ENCODE measurements around the gene LSMEM2. TPM values are rescaled to one million over a fixed set of nuclear protein-coding genes. Genes with fewer than 3 reads are reported as not detected.
A peak's percentile ranks its signal among the peaks of the same experiment; 100 is the strongest.

LSMEM2 gene
- polyA plus RNA-seq, 1 donor (not counting 4 experiments of a cell fraction or from before 2014, with no cell fraction given) = not detected

DNA sequence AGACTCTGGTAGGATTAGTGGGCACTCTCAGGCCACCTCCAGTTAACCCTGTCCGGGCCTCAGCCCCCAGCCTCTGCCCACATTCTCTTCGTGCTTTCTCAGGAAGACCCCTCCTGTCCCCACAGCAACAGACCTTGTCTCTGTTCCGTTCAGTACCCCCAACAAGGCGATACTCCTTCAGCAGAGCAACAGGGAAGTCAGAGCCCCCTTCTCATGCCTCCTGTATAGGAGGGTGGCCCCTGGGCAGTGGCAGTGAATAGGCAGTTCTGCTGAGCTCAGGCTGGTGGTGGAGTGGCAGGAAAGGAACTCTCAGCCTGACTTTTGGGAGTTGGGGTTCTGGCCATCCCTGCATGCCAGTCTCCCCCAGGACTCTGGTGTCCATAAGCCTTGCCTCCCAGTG lies 9.4 kb upstream of the LSMEM2 start:
- Histone ChIP-seq H4K20me1 (ENCODE audit: control insufficient read depth, extremely low read depth, insufficient read depth, low read length) (no peaks in the 10 kb centered on the region), H3K9me3 (ENCODE audit: control insufficient read depth, low read depth, low read length) (no peaks in the 10 kb centered on the region), H3K9ac (ENCODE audit: control insufficient read depth, extremely low read depth, insufficient read depth, low read length) (no peak overlapping the region), H3K27me3 (ENCODE audit: control insufficient read depth, extremely low read depth, insufficient read depth, low read length) (peaks cover 18% of the 10 kb centered on the region), H3K4me1 (ENCODE audit: control insufficient read depth, extremely low read depth, insufficient read depth, low read length) (peaks cover 35% of the 10 kb centered on the region), H3K4me3 (ENCODE audit: control insufficient read depth in 2 of 3, extremely low read depth in 1 of 3, insufficient read depth in 2 of 3, low read depth in 1 of 3, low read length in 3 of 3) (no peak overlapping the region), H3K4me2 (ENCODE audit: control insufficient read depth, extremely low read depth, insufficient read depth, low read depth, low read length) (peak overlapping the region; percentile 59), H3K36me3 (ENCODE audit: control insufficient read depth in 2 of 2, extremely low read depth in 1 of 2, insufficient read depth in 2 of 2, low read length in 2 of 2) (no peaks in the 10 kb centered on the region), H3K9me1 (ENCODE audit: control insufficient read depth, extremely low read depth, insufficient read depth, low read length) (peaks cover 2% of the 10 kb centered on the region), H3K79me2 (ENCODE audit: control insufficient read depth, insufficient read depth, low read length) (no peaks in the 10 kb centered on the region), H2AFZ (ENCODE audit: control insufficient read depth, low read length) (no peak overlapping the region), H3K27ac (ENCODE audit: control insufficient read depth, insufficient read depth, low read length) (no peak overlapping the region)
- dilution Hi-C loops (cut with MboI; ENCODE audit: extremely low pct_ligation_motif_present, low sequenced_read_pairs) = no loop called here
- DNase-seq (ENCODE audit: low read depth, low spot score) = no peak
- TF ChIP-seq, protein P1, sequence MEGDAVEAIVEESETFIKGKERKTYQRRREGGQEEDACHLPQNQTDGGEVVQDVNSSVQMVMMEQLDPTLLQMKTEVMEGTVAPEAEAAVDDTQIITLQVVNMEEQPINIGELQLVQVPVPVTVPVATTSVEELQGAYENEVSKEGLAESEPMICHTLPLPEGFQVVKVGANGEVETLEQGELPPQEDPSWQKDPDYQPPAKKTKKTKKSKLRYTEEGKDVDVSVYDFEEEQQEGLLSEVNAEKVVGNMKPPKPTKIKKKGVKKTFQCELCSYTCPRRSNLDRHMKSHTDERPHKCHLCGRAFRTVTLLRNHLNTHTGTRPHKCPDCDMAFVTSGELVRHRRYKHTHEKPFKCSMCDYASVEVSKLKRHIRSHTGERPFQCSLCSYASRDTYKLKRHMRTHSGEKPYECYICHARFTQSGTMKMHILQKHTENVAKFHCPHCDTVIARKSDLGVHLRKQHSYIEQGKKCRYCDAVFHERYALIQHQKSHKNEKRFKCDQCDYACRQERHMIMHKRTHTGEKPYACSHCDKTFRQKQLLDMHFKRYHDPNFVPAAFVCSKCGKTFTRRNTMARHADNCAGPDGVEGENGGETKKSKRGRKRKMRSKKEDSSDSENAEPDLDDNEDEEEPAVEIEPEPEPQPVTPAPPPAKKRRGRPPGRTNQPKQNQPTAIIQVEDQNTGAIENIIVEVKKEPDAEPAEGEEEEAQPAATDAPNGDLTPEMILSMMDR (optimal IDR thresholded peaks at IDR 0.05 in 1 of 3, IDR thresholded peaks at IDR 0.05 in 1 of 3, conservative IDR thresholded peaks at IDR 0.05 in 1 of 3; ENCODE audit: extremely low read depth in 1 of 3, insufficient read depth in 2 of 3, low read length in 3 of 3) = no peak
- TF ChIP-seq EZH2 (IDR thresholded peaks at IDR 0.05; ENCODE audit: low read length) = no peak
- FAIRE-seq = no peak

DNA sequence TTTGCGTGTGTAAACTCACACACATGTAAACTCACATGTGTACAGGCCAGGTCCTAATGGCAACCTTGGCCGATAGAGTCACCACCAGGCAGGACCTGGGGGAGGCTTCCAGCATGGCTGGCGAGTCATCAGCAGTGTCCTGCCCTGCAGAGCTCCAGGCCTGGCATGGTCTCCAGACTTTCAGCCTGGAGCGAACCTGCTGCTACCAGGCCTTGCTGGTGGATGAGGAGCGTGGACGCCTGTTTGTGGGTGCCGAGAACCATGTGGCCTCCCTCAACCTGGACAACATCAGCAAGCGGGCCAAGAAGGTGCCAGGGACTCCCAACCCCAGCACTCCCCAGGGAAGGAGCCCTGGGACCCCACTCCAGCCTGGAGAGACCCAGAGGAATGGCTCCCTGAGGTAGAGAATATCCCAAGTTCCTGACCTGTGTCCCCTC lies 8.9 kb upstream of the LSMEM2 start:
- Histone ChIP-seq H3K9me1 (ENCODE audit: control insufficient read depth, extremely low read depth, insufficient read depth, low read length) (peaks cover 2% of the 10 kb centered on the region), H3K4me2 (ENCODE audit: control insufficient read depth, extremely low read depth, insufficient read depth, low read depth, low read length) (peak overlapping the region; percentile 59), H3K27me3 (ENCODE audit: control insufficient read depth, extremely low read depth, insufficient read depth, low read length) (peaks cover 20% of the 10 kb centered on the region), H3K9me3 (ENCODE audit: control insufficient read depth, low read depth, low read length) (no peaks in the 10 kb centered on the region), H3K4me1 (ENCODE audit: control insufficient read depth, extremely low read depth, insufficient read depth, low read length) (peaks cover 29% of the 10 kb centered on the region), H3K9ac (ENCODE audit: control insufficient read depth, extremely low read depth, insufficient read depth, low read length) (no peak overlapping the region), H3K27ac (ENCODE audit: control insufficient read depth, insufficient read depth, low read length) (no peak overlapping the region), H3K36me3 (ENCODE audit: control insufficient read depth in 2 of 2, extremely low read depth in 1 of 2, insufficient read depth in 2 of 2, low read length in 2 of 2) (no peaks in the 10 kb centered on the region), H4K20me1 (ENCODE audit: control insufficient read depth, extremely low read depth, insufficient read depth, low read length) (no peaks in the 10 kb centered on the region), H3K79me2 (ENCODE audit: control insufficient read depth, insufficient read depth, low read length) (no peaks in the 10 kb centered on the region), H2AFZ (ENCODE audit: control insufficient read depth, low read length) (no peak overlapping the region), H3K4me3 (ENCODE audit: control insufficient read depth in 2 of 3, extremely low read depth in 1 of 3, insufficient read depth in 2 of 3, low read depth in 1 of 3, low read length in 3 of 3) (no peak overlapping the region)
- DNase-seq (ENCODE audit: low read depth, low spot score) (no peak), FAIRE-seq (peak; percentile 55)
- TF ChIP-seq, protein P1 (optimal IDR thresholded peaks at IDR 0.05 in 1 of 3, IDR thresholded peaks at IDR 0.05 in 1 of 3, conservative IDR thresholded peaks at IDR 0.05 in 1 of 3; ENCODE audit: extremely low read depth in 1 of 3, insufficient read depth in 2 of 3, low read length in 3 of 3) = no peak
- no peak for TF ChIP-seq EZH2 (IDR thresholded peaks at IDR 0.05; ENCODE audit: low read length)
- dilution Hi-C loops (cut with MboI; ENCODE audit: extremely low pct_ligation_motif_present, low sequenced_read_pairs) = no loop called here

All from keratinocyte (primary cell).